ENCODE measurements around the gene CHAT. TPM values are rescaled to one million over a fixed set of nuclear protein-coding genes. Genes with fewer than 3 reads are reported as not detected.

CHAT gene
- total RNA-seq, 1 experiment from 2014 or later: not detected

GRCh38 chr10:49599546-49599945, 14.3 kb upstream of the CHAT start:
- POLR2A ChIA-PET (ENCODE audit: unreplicated experiment): no interaction called here
- no peak for DNase-seq
- no peaks in the 10 kb centered on the region for H3K36me3 ChIP-seq (ENCODE audit: low read depth)
- CTCF ChIA-PET: no interaction called here
- no peaks in the 10 kb centered on the region for H3K79me2 ChIP-seq (ENCODE audit: low read depth)
- intact Hi-C loops (cut with micrococcal nuclease; ENCODE audit: unreplicated experiment): no loop called here
- H3K27ac ChIP-seq: no peak overlapping the region
- H3K4me2 ChIP-seq: no peak overlapping the region
- no peaks in the 10 kb centered on the region for H4K20me1 ChIP-seq (ENCODE audit: insufficient read depth)
- no peaks in the 10 kb centered on the region for H3K27me3 ChIP-seq (ENCODE audit: insufficient read depth, low read depth)
- H2AFZ ChIP-seq: no peak overlapping the region
- no peaks in the 10 kb centered on the region for H3K9me2 ChIP-seq (ENCODE audit: insufficient read depth)
- H3K4me3 ChIP-seq: no peak overlapping the region
- H3K9me3 ChIP-seq (ENCODE audit: insufficient read depth, low read depth): no peaks in the 10 kb centered on the region
- H3K4me1 ChIP-seq (replicated peaks; ENCODE audit: insufficient read depth): no peaks in the 10 kb centered on the region
- H3F3A ChIP-seq (ENCODE audit: insufficient read depth, low read depth): no peaks in the 10 kb centered on the region
- no TSS peak for BruUV-seq (replicated peaks)
- no peak for TF ChIP-seq CTCF (conservative IDR thresholded peaks at IDR 0.05)

GRCh38 chr10:49600046-49600445, 13.8 kb upstream of the CHAT start:
- H3K9me3 ChIP-seq (ENCODE audit: insufficient read depth, low read depth): no peaks in the 10 kb centered on the region
- TF ChIP-seq EZH2 (IDR thresholded peaks at IDR 0.05; ENCODE audit: low read depth) (no peak), CTCF (conservative IDR thresholded peaks at IDR 0.05) (no peak)

GRCh38 chr10:49600781-49601400, 12.9 kb upstream of the CHAT start:
- Histone ChIP-seq H4K20me1 (ENCODE audit: insufficient read depth) (no peaks in the 10 kb centered on the region), H3K36me3 (ENCODE audit: low read depth) (no peaks in the 10 kb centered on the region), H3F3A (ENCODE audit: insufficient read depth, low read depth) (no peaks in the 10 kb centered on the region), H3K9me3 (ENCODE audit: insufficient read depth, low read depth) (no peaks in the 10 kb centered on the region), H3K27me3 (ENCODE audit: insufficient read depth, low read depth) (no peaks in the 10 kb centered on the region), H3K9me2 (ENCODE audit: insufficient read depth) (no peaks in the 10 kb centered on the region), H3K4me2 (0 out of 2 replicates have a peak overlapping the region, but pooled peaks have one; percentile 3), H3K27ac (no peak overlapping the region), H3K4me1 (replicated peaks; ENCODE audit: insufficient read depth) (no peaks in the 10 kb centered on the region), H2AFZ (no peak overlapping the region), H3K79me2 (ENCODE audit: low read depth) (no peaks in the 10 kb centered on the region), H3K4me3 (no peak overlapping the region)
- TF ChIP-seq CTCF (conservative IDR thresholded peaks at IDR 0.05): no peak
- no peak for TF ChIP-seq EZH2 (IDR thresholded peaks at IDR 0.05; ENCODE audit: low read depth)
- CTCF ChIA-PET: interaction anchor here (0.7 kb wide), 2 partner anchors 62 to 898 kb away, joined by 4 to 6 read pairs; partner anchors contain the start of gene ERCC6
- POLR2A ChIA-PET (ENCODE audit: unreplicated experiment): no interaction called here
- no peak for DNase-seq
- BruUV-seq (replicated peaks): no TSS peak
- intact Hi-C loops (cut with micrococcal nuclease; ENCODE audit: unreplicated experiment): loop anchor here (10.0 kb wide), 1 partner anchor 164 kb away; the partner anchor contains the start of gene OGDHL

More at GRCh38 chr10:49600046-49600445, 13.8 kb upstream of the CHAT start:
- no peak for DNase-seq
- Histone ChIP-seq H3F3A (ENCODE audit: insufficient read depth, low read depth) (no peaks in the 10 kb centered on the region), H4K20me1 (ENCODE audit: insufficient read depth) (no peaks in the 10 kb centered on the region), H3K27ac (no peak overlapping the region), H2AFZ (no peak overlapping the region), H3K9me2 (ENCODE audit: insufficient read depth) (no peaks in the 10 kb centered on the region), H3K79me2 (ENCODE audit: low read depth) (no peaks in the 10 kb centered on the region), H3K4me3 (no peak overlapping the region), H3K4me1 (replicated peaks; ENCODE audit: insufficient read depth) (no peaks in the 10 kb centered on the region), H3K36me3 (ENCODE audit: low read depth) (no peaks in the 10 kb centered on the region), H3K27me3 (ENCODE audit: insufficient read depth, low read depth) (no peaks in the 10 kb centered on the region), H3K4me2 (no peak overlapping the region)
- ChIA-PET POLR2A (ENCODE audit: unreplicated experiment) (no interaction called here), CTCF (interaction anchor here (0.7 kb wide), 1 partner anchor 61 kb away, joined by 4 read pairs; the partner anchor contains the start of gene ERCC6)
- intact Hi-C loops (cut with micrococcal nuclease; ENCODE audit: unreplicated experiment): loop anchor here (10.0 kb wide), 1 partner anchor 165 kb away; the partner anchor contains the start of gene OGDHL
- no TSS peak for BruUV-seq (replicated peaks)
